GM19372 (cell line): ENCODE measurements around the gene ZNF813.

ENCODE experiments used
- ATAC-seq: cut with Tn5 transposase; IDR thresholded peaks from one replicate; pipeline ENCODE4 v1.9.1; 2021; ENCODE audit warnings: mild to moderate bottlenecking, low read depth, moderate library complexity; ENCODE audit not compliant: unreplicated experiment

The ZNF813 gene

GRCh38 chr19:53518716-53519115 lies 51.2 kb downstream of the ZNF813 start:
- ATAC-seq: no peak

- ATAC-seq: no peak
Measured at GRCh38 chr19:53519446-53519845, 51.9 kb downstream of the ZNF813 start.

GRCh38 chr19:53520163-53520546 lies 52.6 kb downstream of the ZNF813 start:
- ATAC-seq: no peak

- peak; percentile 93 for ATAC-seq
Measured at GRCh38 chr19:53520547-53521372, 53.2 kb downstream of the ZNF813 start.

GRCh38 chr19:53521373-53522202 lies 54.1 kb downstream of the ZNF813 start:
- ATAC-seq: no peak

- no peak for ATAC-seq
Measured at GRCh38 chr19:53525922-53526321, 58.4 kb downstream of the ZNF813 start.

- no peak for ATAC-seq
Measured at GRCh38 chr19:53530622-53531021, 63.1 kb downstream of the ZNF813 start.

- no peak for ATAC-seq
Measured at GRCh38 chr19:53531457-53531856, 63.9 kb downstream of the ZNF813 start.

GRCh38 chr19:53532362-53532761 lies 64.8 kb downstream of the ZNF813 start:
- ATAC-seq: no peak

GRCh38 chr19:53536225-53536548 lies 68.7 kb downstream of the ZNF813 start:
- no peak for ATAC-seq

- ATAC-seq: no peak
Measured at GRCh38 chr19:53537121-53537520, 69.6 kb downstream of the ZNF813 start.

GRCh38 chr19:53537521-53538377 lies 70.2 kb downstream of the ZNF813 start, which contains the start of gene ZNF331:
TSS of gene ZNF331 (plus strand) at chr19:53538145. CDS start at chr19:53569377, 31,232 bp downstream.
- ATAC-seq: no peak

GRCh38 chr19:53538378-53539109 lies 71.0 kb downstream of the ZNF813 start:
- ATAC-seq: no peak

- ATAC-seq: no peak
Measured at GRCh38 chr19:53540091-53540490, 72.6 kb downstream of the ZNF813 start.

- ATAC-seq: no peak
Measured at GRCh38 chr19:53541971-53542370, 74.4 kb downstream of the ZNF813 start.

- ATAC-seq: no peak
Measured at GRCh38 chr19:53545271-53546065, 77.9 kb downstream of the ZNF813 start.
